Measurements from ENCODE around the gene CCDC142. TPM values are rescaled to one million over a fixed set of nuclear protein-coding genes. Genes with fewer than 3 reads are reported as not detected.
"Not testable (repeated sequence)": the region's sequence is repeated elsewhere in the genome, so short reads cannot be mapped to it uniquely, and the experiment has no call there.

Gene CCDC142
- total RNA-seq, 1 experiment from 2014 or later: 47.7 TPM

DNA sequence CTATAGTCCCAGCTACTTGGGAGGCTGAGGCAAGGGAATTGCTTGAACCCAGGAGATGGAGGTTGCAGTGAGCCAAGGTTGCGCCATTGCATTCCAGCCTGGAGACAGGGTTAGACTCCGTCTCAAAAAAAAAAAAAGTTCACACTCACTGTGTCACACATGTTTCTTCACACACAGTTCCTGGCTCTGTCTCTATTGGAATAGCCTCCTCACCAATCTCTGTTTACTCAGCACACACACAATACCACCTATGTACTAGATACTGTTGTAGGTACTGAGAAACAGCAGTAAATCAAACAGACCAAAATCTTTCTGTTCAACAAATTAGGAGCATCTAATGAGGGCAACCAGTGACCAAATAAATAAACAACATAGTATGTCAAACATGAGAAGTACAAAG, 3.3 kb upstream of the CCDC142 start:
- H3K9me2 ChIP-seq (replicated peaks; ENCODE audit: insufficient read depth, low read length): no peaks in the 10 kb centered on the region
- H3K4me2 ChIP-seq (ENCODE audit: low read depth, low read length, poor library complexity, severe bottlenecking): no peak overlapping the region
- no peaks in the 10 kb centered on the region for H4K20me1 ChIP-seq (ENCODE audit: insufficient read depth, low read depth, low read length)
- H3K27ac ChIP-seq (ENCODE audit: low read length): no peak overlapping the region
- H3K9me3 ChIP-seq (ENCODE audit: low read length): no peaks in the 10 kb centered on the region
- DNase-seq: no peak
- H3K79me2 ChIP-seq (ENCODE audit: low read length): peaks cover 40% of the 10 kb centered on the region
- H3K4me1 ChIP-seq (ENCODE audit: low read length): peaks cover 18% of the 10 kb centered on the region
- peaks cover 3% of the 10 kb centered on the region; the same call in 1 of the 2 replicates for H3K36me3 ChIP-seq (ENCODE audit: insufficient read depth, low read length)
- H3K9ac ChIP-seq (ENCODE audit: low read length): no peak overlapping the region
- H2AFZ ChIP-seq (ENCODE audit: low read length): no peak overlapping the region
- no peak overlapping the region for H3K4me3 ChIP-seq (ENCODE audit: low read length)
- no peaks in the 10 kb centered on the region for H3K27me3 ChIP-seq (ENCODE audit: low read length)

DNA sequence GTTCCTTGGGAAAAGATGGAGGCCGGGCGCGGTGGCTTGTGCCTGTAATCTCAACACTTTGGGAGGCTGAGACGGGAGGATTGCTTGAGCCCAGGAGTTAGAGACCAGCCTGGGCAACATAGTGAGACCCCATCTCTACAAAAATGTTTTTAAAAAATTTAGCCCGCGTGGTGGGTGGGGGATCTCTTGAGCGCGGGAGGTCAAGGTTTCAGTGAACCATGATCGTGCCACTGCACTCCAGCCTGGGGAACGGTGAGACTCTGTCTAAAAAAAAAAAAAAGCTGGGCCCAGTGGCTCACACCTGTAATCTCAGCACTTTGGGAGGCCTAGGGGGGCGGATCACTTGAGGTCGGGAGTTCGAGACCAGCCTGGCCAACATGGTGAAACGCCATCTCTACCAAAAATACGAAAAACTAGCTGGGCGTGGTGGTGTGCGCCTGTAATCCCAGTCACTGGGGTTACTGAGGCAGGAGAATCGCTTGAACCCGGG, 922 bp upstream of the CCDC142 start:
- H4K20me1 ChIP-seq (ENCODE audit: insufficient read depth, low read depth, low read length); DNase-seq; H3K9me2 ChIP-seq (replicated peaks; ENCODE audit: insufficient read depth, low read length); H3K9me3 ChIP-seq (ENCODE audit: low read length); H3K27me3 ChIP-seq (ENCODE audit: low read length): not testable (repeated sequence)
- Histone ChIP-seq H3K27ac (ENCODE audit: low read length) (peak overlapping the region; percentile 72; the same call in 1 of the 2 replicates), H3K4me1 (ENCODE audit: low read length) (peaks cover 29% of the 10 kb centered on the region), H3K79me2 (ENCODE audit: low read length) (peaks cover 56% of the 10 kb centered on the region), H3K4me2 (ENCODE audit: low read depth, low read length, poor library complexity, severe bottlenecking) (peak overlapping the region; percentile 88), H3K36me3 (ENCODE audit: insufficient read depth, low read length) (peaks cover 11% of the 10 kb centered on the region; the same call in 1 of the 2 replicates), H2AFZ (ENCODE audit: low read length) (0 out of 2 replicates have a peak overlapping the region, but pooled peaks have one; percentile 85), H3K9ac (ENCODE audit: low read length) (peak overlapping the region; percentile 85), H3K4me3 (ENCODE audit: low read length) (peak overlapping the region; percentile 97)

DNA sequence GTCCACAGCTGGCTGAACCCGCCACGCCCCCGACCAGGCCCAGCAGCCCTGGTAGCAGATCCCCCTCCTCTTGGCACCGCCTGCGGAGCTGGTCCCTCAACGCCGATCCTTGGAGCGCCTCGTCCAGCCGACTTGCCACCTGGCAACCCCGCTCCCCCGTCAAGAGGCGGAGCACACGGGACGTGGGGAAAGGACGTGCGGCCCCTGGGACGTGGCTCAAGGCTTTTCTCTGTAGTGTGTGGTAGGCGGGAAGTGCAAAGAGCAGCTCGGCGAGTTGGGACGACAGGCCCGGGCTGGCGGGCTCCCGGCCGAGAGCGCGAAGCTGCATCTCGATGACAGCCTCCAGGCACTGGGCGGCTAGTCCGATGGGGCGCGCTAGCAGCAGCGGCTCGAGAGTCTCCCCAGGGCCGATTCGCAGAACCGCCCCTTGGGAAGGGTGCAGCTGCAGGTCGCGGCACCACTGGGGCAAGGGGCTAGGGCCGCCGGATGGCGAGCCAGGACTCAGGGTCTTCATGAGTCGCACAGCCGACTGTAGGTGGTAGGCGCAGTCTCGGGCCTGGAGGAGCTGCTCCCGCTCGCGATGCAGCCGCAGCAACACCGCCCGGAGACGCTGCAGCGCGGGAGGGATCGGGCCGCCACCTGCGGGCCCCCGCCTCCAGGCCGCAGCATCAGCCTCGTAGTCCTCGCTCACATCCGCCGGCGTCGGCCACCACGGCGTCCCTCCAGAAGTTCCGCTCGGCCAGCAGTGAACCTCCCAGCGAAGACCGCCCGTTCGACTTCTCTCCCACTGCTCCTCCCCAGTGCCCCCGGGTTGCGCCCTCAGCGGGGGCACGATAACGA, 617 bp downstream of the CCDC142 start:
- Histone ChIP-seq H3K9ac (ENCODE audit: low read length) (peak overlapping the region; percentile 85), H2AFZ (ENCODE audit: low read length) (peak overlapping the region; percentile 85; the same call in 1 of the 2 replicates), H4K20me1 (ENCODE audit: insufficient read depth, low read depth, low read length) (no peaks in the 10 kb centered on the region), H3K4me3 (ENCODE audit: low read length) (peak overlapping the region; percentile 97), H3K9me3 (ENCODE audit: low read length) (no peaks in the 10 kb centered on the region), H3K4me1 (ENCODE audit: low read length) (peaks cover 29% of the 10 kb centered on the region), H3K79me2 (ENCODE audit: low read length) (peaks cover 52% of the 10 kb centered on the region), H3K27ac (ENCODE audit: low read length) (peak overlapping the region; percentile 72), H3K9me2 (replicated peaks; ENCODE audit: insufficient read depth, low read length) (no peaks in the 10 kb centered on the region), H3K27me3 (ENCODE audit: low read length) (no peaks in the 10 kb centered on the region), H3K4me2 (ENCODE audit: low read depth, low read length, poor library complexity, severe bottlenecking) (peak overlapping the region; percentile 88), H3K36me3 (ENCODE audit: insufficient read depth, low read length) (peaks cover 8% of the 10 kb centered on the region; the same call in 1 of the 2 replicates)
- DNase-seq: peak; percentile 91

DNA sequence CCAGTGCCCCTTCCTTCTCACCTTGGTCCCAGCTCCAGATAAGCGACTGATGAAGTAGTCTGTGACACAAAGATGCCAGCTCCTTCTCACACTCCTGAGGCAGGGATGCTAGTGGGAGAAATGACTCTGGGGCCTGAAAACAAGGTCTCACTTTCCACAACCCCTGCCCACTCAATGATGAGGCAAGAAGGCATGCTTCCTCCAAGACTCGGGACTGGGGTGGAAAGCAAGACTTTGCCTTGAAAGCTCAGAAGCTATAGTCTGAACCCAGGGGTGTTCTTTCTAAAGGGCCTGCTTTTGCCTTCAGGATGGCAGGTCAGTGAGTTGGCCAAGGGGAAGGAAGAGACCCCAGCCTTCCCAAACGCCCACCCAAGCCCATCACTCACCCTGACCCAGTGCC, 1.4 kb downstream of the CCDC142 start:
- Histone ChIP-seq H3K9ac (ENCODE audit: low read length) (peak overlapping the region; percentile 85), H3K27ac (ENCODE audit: low read length) (peak overlapping the region; percentile 72; the same call in 1 of the 2 replicates), H3K4me1 (ENCODE audit: low read length) (peaks cover 29% of the 10 kb centered on the region), H3K4me2 (ENCODE audit: low read depth, low read length, poor library complexity, severe bottlenecking) (peak overlapping the region; percentile 88), H3K27me3 (ENCODE audit: low read length) (no peaks in the 10 kb centered on the region), H3K79me2 (ENCODE audit: low read length) (peaks cover 49% of the 10 kb centered on the region), H3K9me3 (ENCODE audit: low read length) (no peaks in the 10 kb centered on the region), H4K20me1 (ENCODE audit: insufficient read depth, low read depth, low read length) (no peaks in the 10 kb centered on the region), H3K36me3 (ENCODE audit: insufficient read depth, low read length) (peaks cover 8% of the 10 kb centered on the region; the same call in 1 of the 2 replicates), H2AFZ (ENCODE audit: low read length) (no peak overlapping the region), H3K9me2 (replicated peaks; ENCODE audit: insufficient read depth, low read length) (no peaks in the 10 kb centered on the region), H3K4me3 (ENCODE audit: low read length) (peak overlapping the region; percentile 97)
- DNase-seq: no peak

DNA sequence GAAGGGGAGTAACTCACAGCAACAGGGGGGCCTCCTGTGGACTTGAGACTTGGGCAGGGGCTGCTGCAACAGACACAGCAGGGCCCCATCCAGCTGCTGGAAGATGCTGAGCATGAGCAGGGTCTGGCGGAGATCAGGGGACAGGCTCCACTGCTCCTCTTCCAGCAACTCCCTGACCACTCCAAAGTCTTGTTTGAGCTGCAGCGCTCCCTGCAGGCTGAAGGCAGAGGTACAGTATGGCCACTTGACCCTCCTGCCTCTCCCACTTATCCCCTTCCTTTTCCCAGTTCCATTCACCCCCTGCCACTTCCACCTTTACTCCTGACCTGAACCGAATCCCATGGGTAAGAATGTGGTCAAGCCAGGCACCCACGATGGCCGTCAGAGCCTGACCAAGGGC, 7.9 kb downstream of the CCDC142 start:
- Histone ChIP-seq H3K27me3 (ENCODE audit: low read length) (no peaks in the 10 kb centered on the region), H3K9me2 (replicated peaks; ENCODE audit: insufficient read depth, low read length) (no peaks in the 10 kb centered on the region), H3K27ac (ENCODE audit: low read length) (no peak overlapping the region), H2AFZ (ENCODE audit: low read length) (no peak overlapping the region), H3K36me3 (ENCODE audit: insufficient read depth, low read length) (peaks cover 13% of the 10 kb centered on the region), H4K20me1 (ENCODE audit: insufficient read depth, low read depth, low read length) (no peaks in the 10 kb centered on the region; the same call in 1 of the 2 replicates), H3K4me2 (ENCODE audit: low read depth, low read length, poor library complexity, severe bottlenecking) (no peak overlapping the region), H3K4me3 (ENCODE audit: low read length) (no peak overlapping the region), H3K9ac (ENCODE audit: low read length) (no peak overlapping the region), H3K79me2 (ENCODE audit: low read length) (peaks cover 13% of the 10 kb centered on the region), H3K4me1 (ENCODE audit: low read length) (peaks cover 26% of the 10 kb centered on the region), H3K9me3 (ENCODE audit: low read length) (no peaks in the 10 kb centered on the region)
- DNase-seq: no peak

DNA sequence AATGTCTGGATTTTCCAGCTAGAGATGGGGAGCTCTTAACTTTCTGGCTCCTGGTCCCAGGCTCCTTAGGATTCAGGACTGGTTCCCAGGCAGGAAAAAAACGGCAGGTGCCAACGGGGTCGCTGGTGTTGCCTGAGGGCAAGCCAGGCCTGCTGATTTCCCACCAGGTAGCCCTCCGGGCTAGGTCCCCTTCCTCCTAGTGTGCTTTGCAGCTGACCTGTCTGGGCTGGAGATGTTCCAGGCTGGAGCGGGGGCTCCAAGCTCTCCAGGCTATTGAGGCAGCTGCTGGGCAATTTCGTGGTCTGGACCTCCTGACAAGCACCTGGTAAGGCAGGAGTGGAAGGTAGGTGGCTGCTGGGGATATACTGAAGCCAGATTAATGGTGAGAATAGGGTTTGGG, 8.3 kb downstream of the CCDC142 start:
- Histone ChIP-seq H3K79me2 (ENCODE audit: low read length) (peaks cover 9% of the 10 kb centered on the region), H3K36me3 (ENCODE audit: insufficient read depth, low read length) (peaks cover 10% of the 10 kb centered on the region; the same call in 1 of the 2 replicates), H4K20me1 (ENCODE audit: insufficient read depth, low read depth, low read length) (no peaks in the 10 kb centered on the region; the same call in 1 of the 2 replicates), H3K4me3 (ENCODE audit: low read length) (no peak overlapping the region), H3K27me3 (ENCODE audit: low read length) (no peaks in the 10 kb centered on the region), H3K4me1 (ENCODE audit: low read length) (peaks cover 24% of the 10 kb centered on the region), H3K9me3 (ENCODE audit: low read length) (no peaks in the 10 kb centered on the region), H3K9ac (ENCODE audit: low read length) (no peak overlapping the region), H3K9me2 (replicated peaks; ENCODE audit: insufficient read depth, low read length) (no peaks in the 10 kb centered on the region), H3K4me2 (ENCODE audit: low read depth, low read length, poor library complexity, severe bottlenecking) (no peak overlapping the region), H2AFZ (ENCODE audit: low read length) (no peak overlapping the region), H3K27ac (ENCODE audit: low read length) (no peak overlapping the region)
- no peak for DNase-seq

DNA sequence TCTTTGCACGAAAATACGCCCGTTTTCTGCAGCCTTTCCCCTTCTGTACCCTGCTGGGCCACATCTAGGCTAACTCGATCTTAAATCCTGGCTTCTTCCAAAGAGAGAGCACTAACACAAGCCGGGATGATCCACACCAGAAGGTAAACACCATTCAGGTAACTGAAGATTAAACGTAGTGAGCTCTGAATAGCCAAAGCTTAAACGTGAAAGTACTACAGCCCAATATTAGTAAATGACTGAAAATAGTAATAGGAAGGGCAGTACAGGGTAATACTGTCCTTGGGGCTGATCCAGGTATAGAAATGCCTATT, 9.9 kb downstream of the CCDC142 start:
- H3K27me3 ChIP-seq (ENCODE audit: low read length): no peaks in the 10 kb centered on the region
- DNase-seq: no peak
- H4K20me1 ChIP-seq (ENCODE audit: insufficient read depth, low read depth, low read length): no peaks in the 10 kb centered on the region; the same call in 1 of the 2 replicates
- peaks cover 9% of the 10 kb centered on the region for H3K79me2 ChIP-seq (ENCODE audit: low read length)
- no peaks in the 10 kb centered on the region for H3K9me2 ChIP-seq (replicated peaks; ENCODE audit: insufficient read depth, low read length)
- no peaks in the 10 kb centered on the region for H3K9me3 ChIP-seq (ENCODE audit: low read length)
- peak overlapping the region; percentile 58; the same call in 1 of the 2 replicates for H2AFZ ChIP-seq (ENCODE audit: low read length)
- H3K36me3 ChIP-seq (ENCODE audit: insufficient read depth, low read length): peaks cover 10% of the 10 kb centered on the region; the same call in 1 of the 2 replicates
- peaks cover 24% of the 10 kb centered on the region for H3K4me1 ChIP-seq (ENCODE audit: low read length)
- peak overlapping the region; percentile 83 for H3K27ac ChIP-seq (ENCODE audit: low read length)
- H3K4me2 ChIP-seq (ENCODE audit: low read depth, low read length, poor library complexity, severe bottlenecking): peak overlapping the region; percentile 92
- H3K9ac ChIP-seq (ENCODE audit: low read length): peak overlapping the region; percentile 76
- peak overlapping the region; percentile 71 for H3K4me3 ChIP-seq (ENCODE audit: low read length)

All from Karpas-422 (cell line).